ENCODE measurements around the gene CDH15.

DNA sequence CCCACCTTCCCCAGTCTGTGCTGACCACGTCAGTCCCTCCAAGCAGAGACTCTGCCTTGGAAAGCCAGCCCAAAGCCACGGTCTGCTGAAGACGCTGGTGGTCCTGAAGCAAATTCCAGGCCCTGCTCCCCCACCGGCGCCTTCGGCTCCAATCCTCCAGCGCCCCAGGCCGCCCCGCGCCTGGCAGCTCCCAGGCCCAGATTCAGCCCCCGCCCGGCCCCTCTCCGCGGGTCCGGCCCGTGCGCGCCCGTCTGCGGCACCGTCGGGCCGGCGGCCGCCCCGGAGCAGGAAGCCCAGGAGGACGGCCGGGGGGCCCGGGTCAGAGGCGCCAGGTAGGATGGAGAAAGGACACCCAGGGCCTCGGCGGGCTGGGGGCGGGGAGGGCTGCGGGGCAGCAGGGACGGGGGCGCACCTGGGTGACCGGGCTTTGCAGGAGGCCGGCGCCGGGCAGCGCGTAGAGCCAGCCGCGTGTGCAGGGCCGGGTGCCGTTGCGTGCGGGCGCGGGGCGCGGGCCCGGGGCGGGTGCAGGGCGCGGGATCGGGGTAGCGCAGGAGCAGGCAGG lies 29.4 kb downstream of the CDH15 start:
- TF ChIP-seq, protein P1, sequence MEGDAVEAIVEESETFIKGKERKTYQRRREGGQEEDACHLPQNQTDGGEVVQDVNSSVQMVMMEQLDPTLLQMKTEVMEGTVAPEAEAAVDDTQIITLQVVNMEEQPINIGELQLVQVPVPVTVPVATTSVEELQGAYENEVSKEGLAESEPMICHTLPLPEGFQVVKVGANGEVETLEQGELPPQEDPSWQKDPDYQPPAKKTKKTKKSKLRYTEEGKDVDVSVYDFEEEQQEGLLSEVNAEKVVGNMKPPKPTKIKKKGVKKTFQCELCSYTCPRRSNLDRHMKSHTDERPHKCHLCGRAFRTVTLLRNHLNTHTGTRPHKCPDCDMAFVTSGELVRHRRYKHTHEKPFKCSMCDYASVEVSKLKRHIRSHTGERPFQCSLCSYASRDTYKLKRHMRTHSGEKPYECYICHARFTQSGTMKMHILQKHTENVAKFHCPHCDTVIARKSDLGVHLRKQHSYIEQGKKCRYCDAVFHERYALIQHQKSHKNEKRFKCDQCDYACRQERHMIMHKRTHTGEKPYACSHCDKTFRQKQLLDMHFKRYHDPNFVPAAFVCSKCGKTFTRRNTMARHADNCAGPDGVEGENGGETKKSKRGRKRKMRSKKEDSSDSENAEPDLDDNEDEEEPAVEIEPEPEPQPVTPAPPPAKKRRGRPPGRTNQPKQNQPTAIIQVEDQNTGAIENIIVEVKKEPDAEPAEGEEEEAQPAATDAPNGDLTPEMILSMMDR (IDR thresholded peaks at IDR 0.05): no peak
- no peak for TF ChIP-seq POLR2A (IDR thresholded peaks at IDR 0.05)
- no peak for TF ChIP-seq EP300 (IDR thresholded peaks at IDR 0.05)
